ENCODE results near the gene LAMC2. TPM values are rescaled to one million over a fixed set of nuclear protein-coding genes. Genes with fewer than 3 reads are reported as not detected.
A peak's percentile ranks its signal among the peaks of the same experiment; 100 is the strongest.

LAMC2 gene
- total and polyA plus RNA-seq, 2 of the 13 experiments (the other 11 are each of a cell fraction or from before 2014, with no cell fraction given) = 0.03 TPM; not detected in 1

DNA sequence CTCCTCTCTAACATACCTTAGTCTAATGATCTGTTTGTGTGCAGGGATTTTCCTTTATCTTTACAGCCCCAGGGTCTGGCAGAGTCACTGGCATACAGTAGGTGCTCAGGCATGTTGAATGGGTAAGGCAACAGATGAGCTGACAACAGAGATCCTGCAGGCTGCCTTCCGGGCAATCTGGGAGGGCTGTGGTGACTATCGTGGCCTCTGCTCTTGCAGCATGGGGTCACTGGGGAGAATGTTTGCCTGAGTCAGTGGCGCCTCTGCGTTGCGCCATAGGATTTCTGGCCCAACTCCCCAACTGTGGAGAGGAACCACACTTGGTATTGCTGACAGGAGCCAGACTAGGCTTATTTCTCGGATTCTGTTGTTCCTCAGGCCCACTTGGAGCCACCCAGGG, 93.8 kb downstream of the LAMC2 start:
- ChIA-PET POLR2A (no interaction called here), CTCF (ENCODE audit: low intra/inter-chr PET ratio, low total read pairs) (no interaction called here)
- DNase-seq (ENCODE audit: low spot score) (peak; percentile 9), ATAC-seq (peak; percentile 48), FAIRE-seq (no peak)
- H4K20me1 ChIP-seq (ENCODE audit: insufficient read depth, low read length) = no peaks in the 10 kb centered on the region
- WGBS (ENCODE audit: low lambda C conversion rate) = 0% methylated on average over 1 of the region's 6 CpGs
- no peaks in the 10 kb centered on the region for H3K9me3 ChIP-seq (ENCODE audit: low read length)
- intact Hi-C loops (cut with micrococcal nuclease; ENCODE audit: unreplicated experiment) (no loop called here), in situ Hi-C loops (cut with HindIII; ENCODE audit: extremely low pct_ligation_motif_present, low pct_unique_long_range_greater_than_20kb) (loop anchor here (5.0 to 25.0 kb wide), 2 partner anchors 282 to 342 kb away; no protein-coding TSS in a partner anchor)
- H3K27ac ChIP-seq (ENCODE audit: extremely low read length, insufficient read depth, low read length) = no peak overlapping the region
- H3K36me3 ChIP-seq (replicated peaks in 1 of 2; ENCODE audit: control insufficient read depth in 1 of 2, insufficient read depth in 2 of 2, low read length in 2 of 2) = no peaks in the 10 kb centered on the region
- no peaks in the 10 kb centered on the region for H3K4me1 ChIP-seq (ENCODE audit: insufficient read depth, low read length)
- no peak overlapping the region for H2AFZ ChIP-seq (ENCODE audit: low read length)
- H3K27me3 ChIP-seq (ENCODE audit: control insufficient read depth in 1 of 2, insufficient read depth in 2 of 2, low read length in 2 of 2) = peaks cover 6 to 28% of the 10 kb centered on the region in 2 experiments; a peak in 4 of 5 replicates
- H3K4me2 ChIP-seq (ENCODE audit: low read depth, low read length) = no peak overlapping the region
- H3K9ac ChIP-seq (ENCODE audit: insufficient read depth, low read depth, low read length) = no peak overlapping the region
- H3K79me2 ChIP-seq (ENCODE audit: insufficient read depth, low read length) = no peaks in the 10 kb centered on the region
- no TSS peak for BruUV-seq (replicated peaks)
- H3K4me3 ChIP-seq (replicated peaks in 1 of 3; ENCODE audit: insufficient read depth in 1 of 3, low read depth in 2 of 3, low read length in 3 of 3) = no peak overlapping the region
- peak; percentile 71; the same call in 1 of the 2 replicates for TF ChIP-seq CEBPB (IDR thresholded peaks at IDR 0.05; ENCODE audit: borderline replicate concordance, low read depth, low read length)
- no peak for TF ChIP-seq ETV6 (CRISPR knock-in tag; conservative IDR thresholded peaks at IDR 0.05)
- TF ChIP-seq FOSL2 (CRISPR knock-in tag; IDR thresholded peaks at IDR 0.05) = 0 out of 2 replicates have a peak, but pooled peaks have one; percentile 8
- TF ChIP-seq ARID3A (IDR thresholded peaks at IDR 0.05; ENCODE audit: low read depth, low read length) = no peak
- TF ChIP-seq SKIL (CRISPR knock-in tag; IDR thresholded peaks at IDR 0.05; ENCODE audit: borderline replicate concordance) = no peak
- no peak for TF ChIP-seq ZNF44 (CRISPR knock-in tag; IDR thresholded peaks at IDR 0.05)
- TF ChIP-seq ZNF572 (CRISPR knock-in tag; IDR thresholded peaks at IDR 0.05) = no peak
- no peak for TF ChIP-seq ZNF644 (CRISPR knock-in tag; IDR thresholded peaks at IDR 0.05; ENCODE audit: low read depth)
- no peak for TF ChIP-seq ZNF678 (CRISPR knock-in tag; IDR thresholded peaks at IDR 0.05)
